Fibroblast of lung (primary cell): Measurements from ENCODE around the gene MAP2K5.

Experiments used
- CTCF ChIP-seq, 2 donors: IDR thresholded peaks in 1 of 2; conservative IDR thresholded peaks in 1 of 2; 1 replicate in 1 of 2; 2 replicates in 1 of 2; pipeline ENCODE4 v1.5.1; 2011 to 2012; ENCODE audit warnings: low read length in 2 of 2, control low read depth in 1 of 2, inconsistent platforms in 1 of 2, low read depth in 1 of 2, mild to moderate bottlenecking in 1 of 2
- EZH2 ChIP-seq: IDR thresholded peaks from 2 replicates; pipeline ENCODE4 v1.5.1; 2012; ENCODE audit warnings: low read length, control low read depth, mild to moderate bottlenecking; ENCODE audit errors: missing control alignments

GRCh38 chr15:67708500-67708899 lies 166.0 kb downstream of the MAP2K5 start:
- TF ChIP-seq CTCF (conservative IDR thresholded peaks at IDR 0.05 in 1 of 2, IDR thresholded peaks at IDR 0.05 in 1 of 2; ENCODE audit: low read depth in 1 of 2, low read length in 2 of 2) = no peak
- no peak for TF ChIP-seq EZH2
